Erythroblast (primary cell): ENCODE measurements around the gene ARHGAP26.

Experiments
- GATA1 ChIP-seq: IDR thresholded peaks from 2 replicates; pipeline ENCODE4 v1.6.1; 2011; ENCODE audit warnings: low read depth, mild to moderate bottlenecking, control low read depth, low read length, moderate library complexity
- POLR2A ChIP-seq: IDR thresholded peaks from 2 replicates; pipeline ENCODE4 v1.6.1; 2011; ENCODE audit warnings: mild to moderate bottlenecking, low read length

DNA sequence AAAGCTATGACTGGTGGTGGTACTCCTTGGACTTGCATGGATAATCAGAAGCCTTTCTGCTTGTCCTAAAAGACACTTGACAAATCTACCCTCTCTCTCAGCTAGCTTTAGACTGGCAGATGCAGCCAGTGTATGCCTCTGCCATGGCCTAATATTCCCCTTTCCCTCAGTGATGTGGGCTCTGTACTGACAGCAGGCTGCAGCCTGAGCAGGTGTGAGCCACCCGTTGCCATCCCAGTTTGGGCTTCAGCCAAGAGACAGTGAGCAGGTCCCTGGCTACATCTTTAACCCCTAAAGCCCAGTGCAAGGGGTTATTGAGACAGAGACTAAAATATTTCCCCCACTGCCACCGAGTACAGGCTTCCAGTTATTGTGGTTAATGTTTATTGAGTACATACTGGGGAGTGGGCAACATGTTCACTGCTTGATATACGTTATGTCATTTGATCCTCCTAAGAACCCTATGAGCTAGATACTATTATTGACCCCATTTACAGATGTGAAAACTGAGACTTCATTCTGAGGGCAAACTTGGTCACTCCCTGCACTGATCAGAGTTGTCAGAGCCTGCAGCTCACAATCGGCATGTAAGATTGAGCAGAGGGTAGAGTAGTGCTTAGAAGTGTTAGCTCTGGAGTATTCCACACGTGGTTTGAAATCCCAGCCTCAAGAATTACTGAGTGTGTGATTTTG lies 254.2 kb downstream of the ARHGAP26 start:
- TF ChIP-seq POLR2A (no peak), GATA1 (no peak)
